ENCODE data around the gene B4GALNT3.

- TF ChIP-seq POLR2A (IDR thresholded peaks at IDR 0.05; ENCODE audit: low read depth, low read length) (no peak), POLR2AphosphoS5 (IDR thresholded peaks at IDR 0.05; ENCODE audit: low read depth, low read length) (no peak)
Observed at GRCh38 chr12:533718-534117, 74.0 kb downstream of the B4GALNT3 start.

Measured in GM12892 (cell line).